ENCODE results near the gene FHIT.

The FHIT gene

DNA sequence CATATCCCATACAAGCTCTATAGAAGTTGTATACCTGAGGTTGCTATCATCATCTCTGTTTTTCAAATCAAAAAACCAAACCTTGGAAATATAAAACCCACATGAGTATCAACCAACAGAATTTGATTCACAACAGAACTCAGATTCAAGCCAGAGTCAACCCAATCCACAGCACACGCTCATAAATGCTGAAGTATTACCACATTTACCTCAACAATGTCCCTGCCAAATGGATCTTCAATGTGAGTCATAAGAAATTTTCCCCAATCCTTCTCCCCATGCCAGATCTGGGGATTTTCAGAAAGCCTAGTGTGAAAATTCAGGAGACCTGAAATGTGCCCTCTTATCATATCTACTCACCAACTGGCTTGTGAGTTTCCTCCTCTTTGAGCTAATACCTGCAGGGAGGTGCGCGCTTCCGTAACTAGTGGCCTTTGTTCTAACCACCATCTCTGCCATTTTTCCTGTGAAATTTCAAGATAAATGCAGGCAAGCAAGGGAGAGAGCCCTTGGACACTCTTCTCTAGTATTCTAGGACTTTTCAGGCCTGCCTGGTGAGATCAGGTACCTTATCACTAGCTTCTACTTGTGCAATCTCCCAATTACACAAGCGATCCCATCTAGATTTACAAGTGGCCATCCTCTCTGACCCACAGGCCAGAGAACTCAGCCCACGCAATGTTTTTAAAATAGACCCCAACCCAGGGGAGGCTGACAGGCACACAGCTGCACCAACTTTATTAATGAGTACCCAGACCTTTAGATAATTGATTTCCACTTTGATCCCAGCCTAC, 1124.5 kb downstream of the FHIT start:
- TF ChIP-seq, protein P1, sequence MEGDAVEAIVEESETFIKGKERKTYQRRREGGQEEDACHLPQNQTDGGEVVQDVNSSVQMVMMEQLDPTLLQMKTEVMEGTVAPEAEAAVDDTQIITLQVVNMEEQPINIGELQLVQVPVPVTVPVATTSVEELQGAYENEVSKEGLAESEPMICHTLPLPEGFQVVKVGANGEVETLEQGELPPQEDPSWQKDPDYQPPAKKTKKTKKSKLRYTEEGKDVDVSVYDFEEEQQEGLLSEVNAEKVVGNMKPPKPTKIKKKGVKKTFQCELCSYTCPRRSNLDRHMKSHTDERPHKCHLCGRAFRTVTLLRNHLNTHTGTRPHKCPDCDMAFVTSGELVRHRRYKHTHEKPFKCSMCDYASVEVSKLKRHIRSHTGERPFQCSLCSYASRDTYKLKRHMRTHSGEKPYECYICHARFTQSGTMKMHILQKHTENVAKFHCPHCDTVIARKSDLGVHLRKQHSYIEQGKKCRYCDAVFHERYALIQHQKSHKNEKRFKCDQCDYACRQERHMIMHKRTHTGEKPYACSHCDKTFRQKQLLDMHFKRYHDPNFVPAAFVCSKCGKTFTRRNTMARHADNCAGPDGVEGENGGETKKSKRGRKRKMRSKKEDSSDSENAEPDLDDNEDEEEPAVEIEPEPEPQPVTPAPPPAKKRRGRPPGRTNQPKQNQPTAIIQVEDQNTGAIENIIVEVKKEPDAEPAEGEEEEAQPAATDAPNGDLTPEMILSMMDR (IDR thresholded peaks at IDR 0.05; ENCODE audit: low read depth, low read length), result no peak
- no peak overlapping the region for H3K4me3 ChIP-seq (ENCODE audit: low read depth, low read length)

DNA sequence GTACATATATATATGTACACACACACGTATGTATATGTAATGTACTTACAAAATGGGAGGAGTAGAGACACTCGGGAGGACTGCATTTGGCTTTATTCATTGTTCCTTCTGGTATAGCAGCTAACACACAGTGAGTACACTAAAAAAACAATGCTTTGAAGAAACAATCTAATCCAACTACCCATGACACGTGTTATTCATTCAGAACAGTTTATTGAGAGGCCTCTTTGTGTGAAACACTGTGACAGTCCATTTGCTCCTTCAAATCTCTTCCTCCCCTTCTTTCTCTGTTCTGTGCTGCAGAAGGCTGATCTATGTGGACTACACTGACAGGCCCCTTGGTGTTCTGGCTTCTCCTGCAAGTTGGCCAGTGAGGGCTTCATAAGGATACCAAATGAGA, 1125.6 kb downstream of the FHIT start:
- TF ChIP-seq, protein P1 (IDR thresholded peaks at IDR 0.05; ENCODE audit: low read depth, low read length), result no peak
- H3K4me3 ChIP-seq (ENCODE audit: low read depth, low read length), result no peak overlapping the region

DNA sequence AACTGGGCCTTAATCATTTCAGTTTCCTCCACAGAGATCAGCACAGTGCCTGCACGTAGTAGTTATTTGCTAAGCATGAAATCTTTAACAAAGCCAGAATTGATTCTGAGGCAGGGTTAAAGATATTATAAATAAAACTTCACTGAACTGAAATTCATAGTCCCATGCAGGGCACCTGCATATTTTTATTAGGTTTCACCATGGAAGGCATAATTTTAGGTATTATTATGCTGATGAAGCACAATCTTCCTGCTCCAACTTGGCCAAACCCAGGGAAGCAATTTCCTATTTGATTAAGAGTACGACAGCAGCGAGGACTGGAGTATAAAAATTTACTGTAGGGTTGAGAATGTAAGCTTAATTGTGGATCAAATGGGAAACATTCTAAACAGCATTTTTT, 1131.0 kb downstream of the FHIT start:
- TF ChIP-seq, protein P1 (IDR thresholded peaks at IDR 0.05; ENCODE audit: low read depth, low read length), result no peak
- H3K4me3 ChIP-seq (ENCODE audit: low read depth, low read length), result no peak overlapping the region

DNA sequence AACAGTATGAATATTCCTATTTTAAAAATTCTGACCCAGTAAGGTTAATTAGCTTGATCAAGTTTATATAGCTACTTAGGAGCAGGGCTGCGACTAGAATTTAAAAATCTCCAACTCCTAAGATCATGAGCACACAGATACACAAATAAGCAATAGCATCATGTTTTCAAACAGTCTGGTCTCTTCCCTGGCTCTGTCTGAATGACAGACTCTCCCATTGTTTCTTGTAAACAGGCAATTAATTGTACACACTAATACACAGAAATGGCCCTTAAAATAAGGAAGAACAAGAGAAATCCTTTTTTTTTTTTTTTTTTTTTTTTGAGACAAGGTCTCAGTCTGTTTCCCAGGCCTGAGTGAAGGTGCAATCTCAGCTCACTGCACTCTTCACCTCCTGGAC, 1137.1 kb downstream of the FHIT start:
- TF ChIP-seq, protein P1 (IDR thresholded peaks at IDR 0.05; ENCODE audit: low read depth, low read length), result no peak
- H3K4me3 ChIP-seq (ENCODE audit: low read depth, low read length), result no peak overlapping the region

DNA sequence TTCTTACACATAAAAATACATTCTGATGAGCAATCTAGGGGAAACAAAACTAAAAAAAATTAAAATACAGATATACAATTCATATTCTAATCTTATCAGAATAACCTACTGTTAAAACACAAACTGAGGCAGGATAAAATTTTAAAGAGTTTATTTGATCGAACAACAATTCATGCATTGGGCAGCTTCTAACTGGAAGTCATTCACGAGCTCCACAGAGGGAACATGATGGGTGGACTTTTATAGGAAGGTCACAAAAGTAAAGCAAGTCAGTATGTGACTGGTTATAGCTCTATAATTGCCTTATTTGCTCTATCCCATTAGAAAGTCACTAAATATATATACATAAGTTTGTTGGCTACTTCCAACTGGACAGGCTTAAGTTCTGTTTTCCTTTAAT, 1144.0 kb downstream of the FHIT start:
- TF ChIP-seq, protein P1 (IDR thresholded peaks at IDR 0.05; ENCODE audit: low read depth, low read length), result no peak
- H3K4me3 ChIP-seq (ENCODE audit: low read depth, low read length), result no peak overlapping the region

DNA sequence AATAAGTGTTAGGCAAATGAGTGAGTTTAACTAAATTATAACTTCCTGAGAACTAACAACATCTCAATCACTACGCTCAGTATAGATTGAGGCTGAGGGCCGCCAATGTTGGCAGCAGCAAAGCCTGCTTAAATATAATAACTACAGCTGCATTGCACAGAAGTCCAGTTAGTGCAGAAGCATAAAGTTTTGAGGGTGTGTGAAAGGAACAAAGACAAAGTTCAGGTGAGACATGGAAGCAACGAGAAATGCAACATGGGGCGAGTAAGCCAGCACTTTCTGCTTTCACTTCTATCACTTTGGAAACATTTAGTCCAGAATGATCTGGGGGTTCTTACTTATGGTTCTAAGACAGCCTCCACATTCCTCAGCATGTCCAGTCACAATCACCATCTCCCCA, 1149.1 kb downstream of the FHIT start:
- no peak overlapping the region for H3K4me3 ChIP-seq (ENCODE audit: low read depth, low read length)
- TF ChIP-seq, protein P1 (IDR thresholded peaks at IDR 0.05; ENCODE audit: low read depth, low read length), result no peak

DNA sequence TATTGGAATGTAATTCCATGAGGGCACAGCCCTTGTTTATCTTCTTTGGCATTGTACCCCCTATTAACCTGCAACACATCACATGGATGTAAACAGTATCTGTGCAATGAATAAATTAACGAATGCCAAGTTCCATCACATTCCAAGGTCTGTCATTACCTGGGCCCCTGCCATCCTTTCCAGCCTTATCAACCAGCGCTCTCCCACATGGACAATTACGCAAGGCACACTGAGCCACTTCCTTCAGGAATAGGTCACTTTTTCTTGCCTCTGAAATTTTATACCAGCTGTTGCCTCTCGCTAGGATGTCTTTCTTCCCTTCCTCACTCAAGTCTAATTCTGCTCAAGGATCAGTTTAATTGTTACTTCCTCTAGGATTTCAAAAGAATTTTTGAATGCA, 1149.6 kb downstream of the FHIT start:
- no peak overlapping the region for H3K4me3 ChIP-seq (ENCODE audit: low read depth, low read length)
- TF ChIP-seq, protein P1 (IDR thresholded peaks at IDR 0.05; ENCODE audit: low read depth, low read length), result no peak
